ENCODE measurements around the gene NDUFB6. TPM values are rescaled to one million over a fixed set of nuclear protein-coding genes. Genes with fewer than 3 reads are reported as not detected.

The NDUFB6 gene
- total and polyA plus RNA-seq, 10 of the 15 experiments (the other 5 are each of a cell fraction or from before 2014, with no cell fraction given) = 26.3 to 269 (median 61.4) TPM

DNA sequence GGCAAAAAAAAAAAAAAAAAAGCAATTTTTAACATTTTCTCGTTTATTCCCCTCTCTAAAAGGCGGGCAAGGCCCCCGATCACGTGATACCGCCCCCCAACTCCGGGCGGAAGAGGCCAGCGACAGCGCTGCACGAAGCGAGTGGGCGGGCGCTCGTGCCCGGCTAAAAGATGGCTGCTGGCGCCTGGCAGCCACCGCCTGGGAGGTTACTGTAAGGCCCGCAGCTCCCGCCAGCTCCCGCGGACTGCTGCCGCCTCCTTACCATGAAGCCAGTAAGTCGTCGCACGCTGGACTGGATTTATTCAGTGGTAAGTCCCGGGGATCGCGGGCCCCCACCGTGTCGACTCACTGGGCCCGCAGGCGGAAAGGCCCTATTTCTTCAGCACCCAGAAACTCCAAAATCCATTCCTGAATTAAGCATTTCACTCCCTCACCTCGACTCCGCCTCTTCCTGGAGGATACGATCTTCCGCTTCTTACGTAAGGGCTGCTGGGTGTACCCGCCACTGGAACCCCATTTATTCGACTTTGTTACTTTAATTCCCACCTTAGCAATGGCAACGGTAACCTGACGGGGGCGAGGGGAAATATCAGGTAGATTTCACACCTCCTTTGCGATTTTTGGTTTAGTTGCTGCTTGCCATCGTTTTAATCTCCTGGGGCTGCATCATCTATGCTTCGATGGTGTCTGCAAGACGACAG, 20.6 kb downstream of the NDUFB6 start, which contains the start of the genes SMIM27 and TOPORS (continued):
- TF ChIP-seq, protein P1, sequence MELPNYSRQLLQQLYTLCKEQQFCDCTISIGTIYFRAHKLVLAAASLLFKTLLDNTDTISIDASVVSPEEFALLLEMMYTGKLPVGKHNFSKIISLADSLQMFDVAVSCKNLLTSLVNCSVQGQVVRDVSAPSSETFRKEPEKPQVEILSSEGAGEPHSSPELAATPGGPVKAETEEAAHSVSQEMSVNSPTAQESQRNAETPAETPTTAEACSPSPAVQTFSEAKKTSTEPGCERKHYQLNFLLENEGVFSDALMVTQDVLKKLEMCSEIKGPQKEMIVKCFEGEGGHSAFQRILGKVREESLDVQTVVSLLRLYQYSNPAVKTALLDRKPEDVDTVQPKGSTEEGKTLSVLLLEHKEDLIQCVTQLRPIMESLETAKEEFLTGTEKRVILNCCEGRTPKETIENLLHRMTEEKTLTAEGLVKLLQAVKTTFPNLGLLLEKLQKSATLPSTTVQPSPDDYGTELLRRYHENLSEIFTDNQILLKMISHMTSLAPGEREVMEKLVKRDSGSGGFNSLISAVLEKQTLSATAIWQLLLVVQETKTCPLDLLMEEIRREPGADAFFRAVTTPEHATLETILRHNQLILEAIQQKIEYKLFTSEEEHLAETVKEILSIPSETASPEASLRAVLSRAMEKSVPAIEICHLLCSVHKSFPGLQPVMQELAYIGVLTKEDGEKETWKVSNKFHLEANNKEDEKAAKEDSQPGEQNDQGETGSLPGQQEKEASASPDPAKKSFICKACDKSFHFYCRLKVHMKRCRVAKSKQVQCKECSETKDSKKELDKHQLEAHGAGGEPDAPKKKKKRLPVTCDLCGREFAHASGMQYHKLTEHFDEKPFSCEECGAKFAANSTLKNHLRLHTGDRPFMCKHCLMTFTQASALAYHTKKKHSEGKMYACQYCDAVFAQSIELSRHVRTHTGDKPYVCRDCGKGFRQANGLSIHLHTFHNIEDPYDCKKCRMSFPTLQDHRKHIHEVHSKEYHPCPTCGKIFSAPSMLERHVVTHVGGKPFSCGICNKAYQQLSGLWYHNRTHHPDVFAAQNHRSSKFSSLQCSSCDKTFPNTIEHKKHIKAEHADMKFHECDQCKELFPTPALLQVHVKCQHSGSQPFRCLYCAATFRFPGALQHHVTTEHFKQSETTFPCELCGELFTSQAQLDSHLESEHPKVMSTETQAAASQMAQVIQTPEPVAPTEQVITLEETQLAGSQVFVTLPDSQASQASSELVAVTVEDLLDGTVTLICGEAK (IDR thresholded peaks at IDR 0.05; ENCODE audit: borderline replicate concordance) = peak; percentile 68; the same call in 1 of the 2 replicates
- TF ChIP-seq MTA3 (IDR thresholded peaks at IDR 0.05; ENCODE audit: borderline replicate concordance, low read length) (peak; percentile 22; the same call in 1 of the 2 replicates), TARDBP (IDR thresholded peaks at IDR 0.05; ENCODE audit: borderline replicate concordance) (peak; percentile 76; the same call in 1 of the 2 replicates), CHD1 (IDR thresholded peaks at IDR 0.05; ENCODE audit: low read depth, low read length) (peak; percentile 52; the same call in 1 of the 2 replicates), ETV6 (conservative IDR thresholded peaks at IDR 0.05 in 1 of 2, IDR thresholded peaks at IDR 0.05 in 1 of 2; ENCODE audit: borderline replicate concordance in 1 of 2, low read depth in 1 of 2) (0 out of 4 replicates have a peak, but pooled peaks of 1 of the 2 experiments have one; percentile 38), JUND (IDR thresholded peaks at IDR 0.05; ENCODE audit: low read depth, low read length) (no peak), TBL1XR1 (IDR thresholded peaks at IDR 0.05; ENCODE audit: low read depth, low read length) (no peak; the same call in 1 of the 2 replicates), IKZF2 (IDR thresholded peaks at IDR 0.05) (peak in 1 of 2 experiments; percentile 73), POU2F2 (IDR thresholded peaks at IDR 0.05; ENCODE audit: borderline replicate concordance, low read depth, low read length) (peak; percentile 36; the same call in 1 of the 3 replicates), GATAD2B (conservative IDR thresholded peaks at IDR 0.05; ENCODE audit: low read depth) (peak; percentile 66; the same call in 1 of the 2 replicates), SPI1 (IDR thresholded peaks at IDR 0.05; ENCODE audit: borderline replicate concordance, insufficient read depth, low read depth, low read length) (no peak), NR2C1 (IDR thresholded peaks at IDR 0.05) (peak; percentile 73), ZNF217 (IDR thresholded peaks at IDR 0.05) (no peak)
- TF ChIP-seq, protein P2, sequence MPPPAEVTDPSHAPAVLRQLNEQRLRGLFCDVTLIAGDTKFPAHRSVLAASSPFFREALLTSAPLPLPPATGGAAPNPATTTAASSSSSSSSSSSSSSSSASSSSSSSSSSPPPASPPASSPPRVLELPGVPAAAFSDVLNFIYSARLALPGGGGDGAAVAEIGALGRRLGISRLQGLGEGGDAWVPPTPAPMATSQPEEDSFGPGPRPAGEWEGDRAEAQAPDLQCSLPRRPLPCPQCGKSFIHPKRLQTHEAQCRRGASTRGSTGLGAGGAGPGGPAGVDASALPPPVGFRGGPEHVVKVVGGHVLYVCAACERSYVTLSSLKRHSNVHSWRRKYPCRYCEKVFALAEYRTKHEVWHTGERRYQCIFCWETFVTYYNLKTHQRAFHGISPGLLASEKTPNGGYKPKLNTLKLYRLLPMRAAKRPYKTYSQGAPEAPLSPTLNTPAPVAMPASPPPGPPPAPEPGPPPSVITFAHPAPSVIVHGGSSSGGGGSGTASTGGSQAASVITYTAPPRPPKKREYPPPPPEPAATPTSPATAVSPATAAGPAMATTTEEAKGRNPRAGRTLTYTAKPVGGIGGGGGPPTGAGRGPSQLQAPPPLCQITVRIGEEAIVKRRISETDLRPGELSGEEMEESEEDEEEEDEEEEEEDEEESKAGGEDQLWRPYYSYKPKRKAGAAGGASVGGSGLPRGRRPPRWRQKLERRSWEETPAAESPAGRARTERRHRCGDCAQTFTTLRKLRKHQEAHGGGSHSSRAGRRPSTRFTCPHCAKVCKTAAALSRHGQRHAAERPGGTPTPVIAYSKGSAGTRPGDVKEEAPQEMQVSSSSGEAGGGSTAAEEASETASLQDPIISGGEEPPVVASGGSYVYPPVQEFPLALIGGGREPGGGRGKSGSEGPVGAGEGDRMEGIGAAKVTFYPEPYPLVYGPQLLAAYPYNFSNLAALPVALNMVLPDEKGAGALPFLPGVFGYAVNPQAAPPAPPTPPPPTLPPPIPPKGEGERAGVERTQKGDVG (CRISPR knock-in tag; IDR thresholded peaks at IDR 0.05) = peak; percentile 68; the same call in 1 of the 2 replicates
- TF ChIP-seq, protein P3, sequence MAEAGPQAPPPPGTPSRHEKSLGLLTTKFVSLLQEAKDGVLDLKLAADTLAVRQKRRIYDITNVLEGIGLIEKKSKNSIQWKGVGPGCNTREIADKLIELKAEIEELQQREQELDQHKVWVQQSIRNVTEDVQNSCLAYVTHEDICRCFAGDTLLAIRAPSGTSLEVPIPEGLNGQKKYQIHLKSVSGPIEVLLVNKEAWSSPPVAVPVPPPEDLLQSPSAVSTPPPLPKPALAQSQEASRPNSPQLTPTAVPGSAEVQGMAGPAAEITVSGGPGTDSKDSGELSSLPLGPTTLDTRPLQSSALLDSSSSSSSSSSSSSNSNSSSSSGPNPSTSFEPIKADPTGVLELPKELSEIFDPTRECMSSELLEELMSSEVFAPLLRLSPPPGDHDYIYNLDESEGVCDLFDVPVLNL (IDR thresholded peaks at IDR 0.05; ENCODE audit: low read depth, low read length) = no peak
- TF ChIP-seq, protein P4, sequence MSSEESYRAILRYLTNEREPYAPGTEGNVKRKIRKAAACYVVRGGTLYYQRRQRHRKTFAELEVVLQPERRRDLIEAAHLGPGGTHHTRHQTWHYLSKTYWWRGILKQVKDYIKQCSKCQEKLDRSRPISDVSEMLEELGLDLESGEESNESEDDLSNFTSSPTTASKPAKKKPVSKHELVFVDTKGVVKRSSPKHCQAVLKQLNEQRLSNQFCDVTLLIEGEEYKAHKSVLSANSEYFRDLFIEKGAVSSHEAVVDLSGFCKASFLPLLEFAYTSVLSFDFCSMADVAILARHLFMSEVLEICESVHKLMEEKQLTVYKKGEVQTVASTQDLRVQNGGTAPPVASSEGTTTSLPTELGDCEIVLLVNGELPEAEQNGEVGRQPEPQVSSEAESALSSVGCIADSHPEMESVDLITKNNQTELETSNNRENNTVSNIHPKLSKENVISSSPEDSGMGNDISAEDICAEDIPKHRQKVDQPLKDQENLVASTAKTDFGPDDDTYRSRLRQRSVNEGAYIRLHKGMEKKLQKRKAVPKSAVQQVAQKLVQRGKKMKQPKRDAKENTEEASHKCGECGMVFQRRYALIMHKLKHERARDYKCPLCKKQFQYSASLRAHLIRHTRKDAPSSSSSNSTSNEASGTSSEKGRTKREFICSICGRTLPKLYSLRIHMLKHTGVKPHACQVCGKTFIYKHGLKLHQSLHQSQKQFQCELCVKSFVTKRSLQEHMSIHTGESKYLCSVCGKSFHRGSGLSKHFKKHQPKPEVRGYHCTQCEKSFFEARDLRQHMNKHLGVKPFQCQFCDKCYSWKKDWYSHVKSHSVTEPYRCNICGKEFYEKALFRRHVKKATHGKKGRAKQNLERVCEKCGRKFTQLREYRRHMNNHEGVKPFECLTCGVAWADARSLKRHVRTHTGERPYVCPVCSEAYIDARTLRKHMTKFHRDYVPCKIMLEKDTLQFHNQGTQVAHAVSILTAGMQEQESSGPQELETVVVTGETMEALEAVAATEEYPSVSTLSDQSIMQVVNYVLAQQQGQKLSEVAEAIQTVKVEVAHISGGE (CRISPR knock-in tag; IDR thresholded peaks at IDR 0.05) = 0 out of 2 replicates have a peak, but pooled peaks have one; percentile 24

All from GM12878 (cell line).